ENCODE measurements around the gene STK40.
A peak's percentile ranks its signal among the peaks of the same experiment; 100 is the strongest.

STK40 gene

GRCh38 chr1:36385410-36386264 is at the start of gene STK40:
Gene STK40, minus strand, starts transcription at chr1:36385924. Its CDS starts 24,592 bp downstream, at chr1:36361332.
- DNase-seq = peak; percentile 94 to 98

DNA sequence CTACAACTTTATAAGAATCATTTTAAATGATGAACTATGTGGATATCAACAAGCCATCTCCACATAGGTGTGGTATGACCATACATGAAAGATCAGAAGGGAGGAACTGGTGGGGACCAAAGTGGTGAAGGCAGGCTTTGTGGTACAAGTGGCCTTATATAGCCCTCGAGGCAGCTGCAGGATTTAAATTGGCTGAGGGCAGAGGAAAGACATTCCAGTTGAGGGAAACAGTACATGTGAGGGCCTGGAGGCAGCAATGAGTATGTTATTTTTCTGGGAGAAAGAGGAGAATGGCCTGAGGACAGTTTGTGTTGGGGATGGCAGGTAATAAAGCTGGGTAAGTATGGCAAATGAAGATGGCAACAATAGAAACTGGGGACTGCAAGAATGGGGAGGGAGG is 47.4 kb upstream of the STK40 start:
- no peak for DNase-seq

DNA sequence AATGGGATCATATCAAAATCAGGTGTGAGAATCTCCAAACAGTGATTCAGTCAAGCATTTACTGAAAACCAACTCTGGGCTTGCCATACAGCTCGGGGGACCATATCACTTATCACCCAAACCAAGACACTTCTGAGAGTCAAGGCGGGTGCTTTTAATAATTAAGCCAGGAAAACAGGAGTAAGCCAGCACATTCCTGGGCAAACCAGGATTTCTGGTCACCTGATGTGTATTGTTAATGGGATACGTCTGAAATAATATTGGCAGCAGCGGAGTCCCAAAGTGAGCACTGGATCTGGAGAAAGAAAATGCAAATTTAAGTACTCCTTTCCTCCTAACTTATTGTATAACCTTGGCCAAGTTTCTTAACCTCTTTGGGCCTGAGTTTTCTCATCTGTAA is 46.9 kb upstream of the STK40 start:
- DNase-seq = no peak

DNA sequence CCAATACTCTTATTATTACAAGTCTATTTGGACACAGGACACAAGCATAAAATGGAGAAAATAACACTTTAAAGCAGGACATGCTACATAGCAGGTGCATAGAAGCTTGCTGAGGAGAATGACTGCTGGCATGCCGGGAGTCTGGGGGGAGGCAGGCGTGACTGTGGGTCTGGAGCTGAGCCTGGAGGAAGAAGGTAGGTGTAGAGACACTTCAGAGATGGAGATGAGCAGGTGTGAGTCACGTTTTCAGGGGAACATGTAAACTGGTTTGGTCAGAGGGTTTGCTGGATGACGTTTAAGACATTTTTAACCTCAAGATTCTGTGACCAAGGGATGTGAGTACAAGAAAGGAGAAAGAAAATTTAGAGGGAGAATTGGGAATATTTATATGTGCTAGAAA is 40.1 kb upstream of the STK40 start:
- no peak for DNase-seq

DNA sequence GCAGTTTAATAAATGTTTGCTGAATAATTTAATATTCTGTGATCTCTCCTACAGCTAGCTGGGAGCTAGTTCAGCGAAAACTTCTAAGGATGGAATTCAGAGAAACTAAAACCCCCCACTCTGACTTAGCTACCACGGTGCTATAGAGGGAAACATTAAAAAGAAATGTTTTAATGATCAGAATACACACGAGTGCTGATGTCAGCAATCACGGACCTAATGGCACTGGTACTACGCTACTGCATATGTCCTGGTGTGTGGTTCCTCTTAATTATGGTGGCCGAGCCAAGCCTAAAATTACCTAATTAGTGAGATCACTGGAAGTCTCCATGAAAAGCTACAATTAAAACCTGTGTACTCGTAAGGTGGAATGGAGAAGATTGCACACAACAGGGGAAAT is 35.9 kb upstream of the STK40 start:
- no peak for DNase-seq

DNA sequence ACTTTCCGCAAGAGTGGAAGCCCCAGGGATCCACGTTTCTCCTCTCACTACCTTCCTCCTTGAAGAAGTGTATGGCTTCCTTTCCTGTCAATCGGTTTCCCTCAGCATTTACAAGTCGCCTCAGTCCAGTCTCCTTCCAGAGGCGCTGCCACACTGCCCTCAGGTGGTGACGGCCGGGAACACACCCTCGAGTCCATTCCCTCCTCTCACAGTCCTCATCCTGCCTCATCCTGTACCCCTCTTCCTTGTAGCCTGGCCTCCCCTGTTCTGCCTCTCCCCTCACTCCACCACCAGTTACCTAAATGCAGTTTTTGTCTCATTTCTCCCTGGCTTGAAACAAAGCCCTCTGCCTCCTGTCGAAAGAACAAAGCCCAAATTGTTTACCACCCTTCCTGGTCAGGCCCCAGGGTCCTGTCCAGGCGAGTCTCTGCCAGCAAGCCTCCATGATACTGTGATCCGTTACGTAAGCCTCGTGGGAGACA is 35.2 kb upstream of the STK40 start:
- peak; percentile 8 to 68 for DNase-seq

DNA sequence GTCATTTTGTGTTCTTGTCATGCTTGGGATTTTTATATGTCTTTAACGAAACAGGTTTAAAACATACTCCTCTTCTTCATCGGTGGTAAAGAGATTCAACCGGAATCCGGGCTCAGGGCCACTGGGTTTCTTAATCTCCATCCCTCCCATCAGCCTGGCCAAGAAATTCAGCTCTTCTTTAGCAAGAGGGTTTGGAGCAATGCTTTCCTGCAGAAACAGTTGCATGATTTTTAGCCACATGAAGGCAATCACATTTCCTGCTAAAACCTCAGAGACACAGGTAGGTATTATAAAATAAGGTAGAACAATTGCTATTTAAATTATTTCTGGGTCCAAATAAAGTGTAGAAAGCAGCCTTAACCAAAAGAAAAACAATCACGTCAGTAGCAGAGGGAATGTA is 34.7 kb upstream of the STK40 start:
- no peak for DNase-seq

DNA sequence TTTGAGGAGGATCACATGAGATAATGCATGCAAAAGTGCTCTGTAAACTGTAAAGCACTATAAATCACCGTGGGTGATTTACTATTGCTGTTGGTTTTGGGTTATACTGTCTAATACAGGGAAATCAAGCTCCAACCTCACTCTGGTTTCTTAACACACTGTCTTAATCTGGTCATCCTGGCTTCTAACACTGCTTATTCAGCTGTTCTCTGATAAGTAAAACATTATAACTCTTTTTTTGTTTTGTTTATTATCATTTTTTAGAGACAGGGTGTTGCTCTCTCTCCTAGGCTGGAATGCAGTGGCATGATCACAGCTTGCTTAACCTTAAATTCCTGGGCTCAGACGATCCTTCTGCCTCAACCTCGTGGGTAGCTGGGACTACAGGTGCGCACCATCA is 33.8 kb upstream of the STK40 start:
- no peak for DNase-seq

GRCh38 chr1:36419140-36419539 is 33.4 kb upstream of the STK40 start:
- DNase-seq = no peak

DNA sequence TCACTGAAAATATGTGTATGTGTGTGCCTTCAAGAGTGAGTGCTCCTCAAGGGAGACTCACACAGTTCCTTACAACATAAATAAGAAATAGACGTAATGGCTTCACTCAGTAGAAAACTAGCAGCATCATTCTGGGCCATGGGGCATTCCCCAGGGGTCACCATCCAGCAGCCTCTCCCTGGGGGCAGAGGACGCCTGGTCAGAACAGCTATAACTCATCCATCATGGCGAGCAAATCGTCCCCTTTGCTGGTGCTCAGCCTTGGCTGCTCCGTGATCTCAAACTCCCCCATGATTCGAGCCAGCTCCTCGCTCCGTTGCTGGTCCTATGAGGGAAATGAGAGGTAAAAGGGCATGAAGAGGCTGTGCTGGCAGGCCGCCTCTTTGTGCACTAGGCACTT is 32.2 kb upstream of the STK40 start:
- no peak for DNase-seq

DNA sequence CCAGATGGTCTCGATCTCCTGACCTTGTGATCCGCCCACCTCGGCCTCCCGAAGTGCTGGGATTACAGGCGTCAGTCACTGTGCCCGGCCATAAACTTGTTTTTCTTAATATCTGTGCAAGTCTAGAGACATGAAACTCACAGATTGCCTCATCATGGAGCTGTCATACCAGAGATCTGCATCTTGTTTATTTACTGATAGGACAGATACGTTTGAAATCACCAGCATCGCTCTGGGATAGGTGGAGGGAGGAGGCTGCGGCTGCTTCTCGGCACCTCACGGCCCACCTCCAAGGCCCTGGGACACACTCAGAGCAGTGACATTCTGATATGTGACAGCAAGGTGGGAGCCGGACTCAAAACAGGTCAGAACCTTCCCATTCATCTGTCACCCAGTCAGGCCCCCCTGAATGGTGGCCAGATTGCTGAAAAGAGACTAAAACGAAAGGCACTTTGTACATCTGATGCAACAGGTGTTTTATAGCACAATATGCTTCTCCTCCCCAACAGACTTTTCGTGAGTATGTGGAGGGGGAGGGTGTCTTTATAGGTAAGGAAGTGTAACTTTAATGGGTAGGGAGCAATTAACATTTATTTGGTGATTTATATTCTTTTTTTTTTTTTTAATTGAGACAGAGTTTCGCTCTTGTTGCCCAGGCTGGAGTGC is 30.1 kb upstream of the STK40 start:
- DNase-seq = no peak

DNA sequence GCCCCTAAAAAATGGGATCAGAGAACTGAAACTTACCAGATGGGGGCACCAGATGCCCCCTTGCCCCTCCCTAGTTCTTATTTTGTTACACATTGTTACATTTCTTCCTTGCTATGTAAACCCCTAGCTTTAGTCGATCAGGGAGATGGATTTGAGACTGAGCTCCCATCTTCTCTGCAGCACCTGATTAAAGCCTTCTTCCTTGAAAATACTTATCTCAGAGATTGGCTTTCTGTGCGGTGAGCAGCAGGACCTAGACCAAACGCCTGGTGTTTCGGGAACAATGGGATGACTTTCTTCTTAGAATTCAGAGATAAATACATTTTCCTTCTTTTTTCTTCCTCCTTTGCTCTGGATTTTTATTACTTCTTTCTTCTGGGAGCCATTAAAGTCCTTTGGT is 28.7 kb upstream of the STK40 start:
- no peak for DNase-seq

DNA sequence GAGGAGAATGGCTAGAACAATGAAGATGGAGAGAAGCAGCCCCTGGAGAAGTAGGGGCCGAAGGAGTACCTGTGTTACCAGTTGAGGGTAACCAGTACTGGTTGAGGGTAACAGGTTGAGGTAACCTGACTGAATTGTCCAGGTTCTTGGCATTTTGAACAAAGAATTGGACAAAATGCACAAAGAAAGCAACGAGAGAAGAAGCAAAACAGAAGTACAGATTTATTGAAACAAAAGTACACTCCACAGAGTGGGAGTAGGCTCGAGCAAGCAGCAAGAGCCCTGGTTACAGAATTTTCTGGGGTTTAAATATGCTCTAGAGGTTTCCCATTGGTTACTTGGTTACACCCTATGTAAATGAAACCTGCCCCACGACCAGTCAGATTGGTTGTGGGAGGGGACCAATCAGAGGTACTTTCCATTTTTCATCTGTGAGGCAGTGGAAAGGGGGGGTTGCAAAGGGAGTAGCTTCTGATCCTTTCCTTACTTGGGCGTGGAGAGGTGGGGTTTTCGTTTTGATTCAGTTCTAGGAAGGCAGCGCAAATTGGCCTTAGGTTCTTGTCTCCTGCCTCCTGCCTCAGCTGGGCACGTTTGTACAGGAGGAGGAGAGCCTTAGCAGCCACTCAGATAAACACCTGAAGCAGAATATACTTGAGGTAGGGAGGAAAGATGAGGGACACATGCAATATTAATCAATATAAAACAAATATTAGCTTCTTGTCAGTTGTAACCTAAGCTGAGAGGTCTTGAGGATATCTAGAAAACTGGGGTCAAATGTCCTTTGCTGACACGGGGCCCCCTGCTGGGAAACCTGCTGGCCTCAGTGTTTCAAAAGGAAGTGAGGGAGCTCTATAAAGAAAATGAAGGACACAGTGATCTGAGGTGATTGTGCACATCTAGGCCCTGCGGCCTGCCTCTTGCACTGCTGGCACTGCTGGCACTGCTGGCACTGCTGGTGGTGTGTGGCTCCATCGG is 26.2 kb upstream of the STK40 start:
- DNase-seq = peak in 1 of 2 experiments; percentile 15

DNA sequence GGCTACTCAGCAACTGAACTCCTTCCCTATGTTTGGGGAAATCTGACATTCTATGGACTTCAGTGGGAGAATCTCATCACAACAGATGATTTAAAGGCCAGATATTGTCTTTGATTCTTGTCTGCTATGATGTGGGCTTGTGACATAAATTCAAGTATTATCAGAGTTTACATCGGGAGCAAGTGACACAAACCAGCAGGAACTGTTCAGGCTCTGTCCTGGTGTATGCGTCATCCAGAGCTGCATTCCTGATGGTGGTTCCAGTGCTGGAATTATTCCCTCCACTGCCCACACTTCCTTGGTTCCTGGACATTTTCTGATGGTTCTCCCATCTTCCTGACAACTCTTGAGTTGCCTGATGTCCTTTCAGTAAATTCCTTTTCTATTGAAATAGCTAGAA is 22.8 kb upstream of the STK40 start:
- DNase-seq = no peak

DNA sequence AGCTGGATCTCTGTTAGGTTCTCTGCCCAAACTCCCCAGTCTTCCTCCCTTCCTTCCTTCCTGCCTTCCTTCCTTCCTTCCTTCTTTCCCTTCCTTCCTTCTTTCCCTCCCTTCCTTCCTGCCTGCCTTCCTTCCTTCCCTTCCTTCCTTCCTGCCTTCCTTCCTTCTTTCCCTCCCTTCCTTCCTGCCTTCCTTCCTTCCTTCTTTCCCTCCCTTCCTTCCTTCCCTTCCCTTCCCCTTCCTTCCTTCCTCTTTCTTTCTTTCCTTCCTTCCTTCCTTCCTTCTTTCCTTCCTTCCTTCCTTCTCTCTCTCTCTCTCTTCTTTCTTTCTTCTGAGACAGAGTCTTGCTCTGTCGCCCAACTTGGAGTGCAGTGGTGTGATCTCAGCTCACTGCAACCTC is 20.7 kb upstream of the STK40 start:
- no peak for DNase-seq

GRCh38 chr1:36402504-36402890 is 16.8 kb upstream of the STK40 start:
- DNase-seq = no peak

DNA sequence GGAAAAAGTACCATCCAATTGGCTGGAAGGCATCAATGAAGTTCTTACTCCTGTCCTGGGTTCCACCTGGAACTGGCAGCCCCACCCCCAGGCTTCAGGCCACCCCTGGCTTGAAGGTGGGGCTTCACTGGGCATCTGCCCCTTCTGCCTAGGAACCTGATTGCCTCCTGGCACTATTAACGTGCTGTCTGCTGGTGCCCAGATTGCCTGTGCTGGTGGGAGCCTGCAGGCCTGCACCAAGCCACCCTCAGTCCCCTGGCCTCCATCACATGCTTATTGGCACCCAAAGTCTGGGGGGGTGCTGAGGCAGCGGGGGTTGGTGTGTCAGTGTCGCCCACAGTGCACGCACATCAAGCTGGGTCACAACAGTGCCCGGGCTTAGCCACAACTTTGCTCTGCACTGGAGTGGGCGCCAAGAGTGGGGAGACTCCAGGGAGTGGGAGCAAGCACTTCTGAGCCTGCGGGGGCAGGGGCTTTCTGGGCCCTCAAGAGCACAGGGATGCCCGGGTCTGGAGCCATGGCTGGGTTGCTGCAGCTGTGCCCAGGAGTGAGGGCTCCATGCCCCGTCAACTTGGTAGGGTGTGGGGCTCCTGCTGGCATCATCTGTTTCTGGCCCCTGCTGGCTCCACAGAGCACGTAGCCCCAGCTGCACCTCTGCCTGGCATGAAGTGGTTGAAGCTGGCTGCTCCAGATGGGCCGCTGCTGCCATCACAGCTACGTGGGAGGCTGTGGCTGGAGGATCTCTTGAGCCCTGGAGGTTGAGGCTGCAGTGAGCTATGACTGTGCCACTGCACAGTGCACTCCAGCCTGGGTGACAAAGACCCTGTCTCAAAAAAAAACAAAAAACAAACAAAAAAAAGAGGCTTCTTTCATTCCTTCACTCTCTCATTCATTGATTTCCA is 16.1 kb upstream of the STK40 start:
- no peak for DNase-seq

GRCh38 chr1:36400825-36401601 is 15.3 kb upstream of the STK40 start:
- no peak for DNase-seq

- DNase-seq = peak in 1 of 2 experiments; percentile 15
These were observed 14.7 kb upstream of the STK40 start for GRCh38 chr1:36400514-36400824.

DNA sequence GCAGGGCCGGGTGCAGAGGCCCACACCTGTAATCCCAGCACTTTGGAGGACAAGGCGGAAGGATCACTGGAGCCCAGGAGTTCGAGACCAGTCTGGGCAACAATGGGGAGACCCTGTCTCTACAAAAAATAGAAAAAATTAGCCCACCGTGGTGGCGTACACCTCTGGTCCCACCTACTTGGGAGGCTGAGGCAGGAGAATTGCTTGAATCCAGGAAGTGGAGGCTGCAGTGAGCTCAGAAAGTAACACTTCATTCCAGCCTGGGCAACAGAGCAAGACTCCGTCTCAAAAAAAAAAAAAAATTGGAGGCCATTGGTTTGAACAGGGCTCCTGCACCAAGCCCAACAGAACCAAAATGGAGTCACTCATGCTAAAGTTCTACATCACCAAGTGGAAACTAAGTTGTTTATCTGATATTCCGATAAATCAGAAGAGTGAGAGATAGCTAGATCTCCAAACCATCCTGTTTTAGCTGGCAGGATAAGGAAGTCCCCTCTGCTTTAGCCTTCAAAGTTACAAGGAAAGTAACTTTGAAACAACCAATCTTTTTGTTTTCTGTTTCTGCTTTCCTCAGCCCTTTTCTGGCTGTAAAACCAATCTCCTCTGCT is 12.8 kb upstream of the STK40 start:
- no peak for DNase-seq
